Gastroesophageal sphincter (tissue), 3 donors: Measurements from ENCODE around the gene ZNF526.

Source experiments
- EP300 ChIP-seq: sonication (generic); formaldehyde crosslinking; IDR thresholded peaks from one replicate; pipeline ENCODE4 v1.6.1; 2017; ENCODE audit warnings: antibody characterized with exemption, mild to moderate bottlenecking
- POLR2A ChIP-seq, 2 donors: fragments of 450-650 bp; IDR thresholded peaks; one replicate each; pipeline ENCODE4 v1.6.1; 2017; ENCODE audit warnings: antibody characterized with exemption in 2 of 2, mild to moderate bottlenecking in 2 of 2, moderate library complexity in 1 of 2
- POLR2AphosphoS5 ChIP-seq: sonication (generic); formaldehyde crosslinking; IDR thresholded peaks from one replicate; pipeline ENCODE4 v1.6.1; 2017; ENCODE audit warnings: antibody characterized with exemption
- TF ChIP-seq, protein P1 (sequence below), 4 experiments: fragments of 200-600 bp in 2 of 4; fragments of 450-650 bp in 2 of 4; sonication (generic) in 1 of 4; IDR thresholded peaks; one replicate each; pipeline ENCODE4 v1.5.1; 2017 to 2019; ENCODE audit warnings: antibody characterized with exemption in 4 of 4, mild to moderate bottlenecking in 2 of 4, moderate library complexity in 2 of 4

DNA sequence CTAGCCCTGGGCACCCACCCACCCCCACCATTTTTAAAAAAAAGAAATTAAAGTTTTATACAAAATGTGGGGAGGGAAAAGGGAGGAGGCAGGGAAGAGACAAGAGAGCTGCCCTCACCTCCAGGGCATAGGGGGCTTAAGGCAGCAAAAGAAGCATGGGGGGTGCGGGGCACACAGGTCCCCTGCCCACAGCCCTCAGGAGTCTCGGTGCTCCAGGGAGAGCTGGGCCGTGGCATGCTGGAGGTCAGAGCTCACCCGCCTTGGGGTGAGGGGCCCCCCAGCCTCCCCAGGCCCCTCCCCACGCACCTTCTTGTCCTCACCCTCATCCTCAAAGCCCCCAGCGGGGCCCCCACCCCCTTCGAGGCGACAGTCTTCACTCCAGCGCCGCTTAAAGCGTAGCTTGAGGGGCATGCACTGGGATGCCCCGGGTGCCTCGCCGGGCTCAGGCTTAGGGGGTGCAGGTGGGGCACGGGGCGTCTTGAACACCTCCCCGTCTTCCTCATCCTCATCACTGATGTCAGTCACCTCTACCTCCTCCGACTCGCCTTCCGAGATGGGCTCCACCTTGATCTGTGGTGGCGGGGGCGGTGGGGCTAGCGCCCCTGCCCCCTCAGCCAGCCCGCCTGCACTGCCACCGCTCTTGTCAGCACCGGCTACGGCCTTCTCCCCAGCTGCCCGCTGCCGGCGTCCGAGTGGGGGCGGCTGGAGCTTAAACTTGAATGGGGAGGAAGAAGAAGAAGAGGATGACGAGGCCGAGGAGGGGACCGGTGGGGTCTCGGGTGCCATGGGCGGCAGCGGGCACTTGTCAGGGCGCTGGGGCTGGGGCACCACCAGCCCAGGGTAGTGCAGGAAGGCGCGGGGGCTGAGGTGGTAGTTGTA lies 28.4 kb downstream of the ZNF526 start:
- TF ChIP-seq, protein P1, sequence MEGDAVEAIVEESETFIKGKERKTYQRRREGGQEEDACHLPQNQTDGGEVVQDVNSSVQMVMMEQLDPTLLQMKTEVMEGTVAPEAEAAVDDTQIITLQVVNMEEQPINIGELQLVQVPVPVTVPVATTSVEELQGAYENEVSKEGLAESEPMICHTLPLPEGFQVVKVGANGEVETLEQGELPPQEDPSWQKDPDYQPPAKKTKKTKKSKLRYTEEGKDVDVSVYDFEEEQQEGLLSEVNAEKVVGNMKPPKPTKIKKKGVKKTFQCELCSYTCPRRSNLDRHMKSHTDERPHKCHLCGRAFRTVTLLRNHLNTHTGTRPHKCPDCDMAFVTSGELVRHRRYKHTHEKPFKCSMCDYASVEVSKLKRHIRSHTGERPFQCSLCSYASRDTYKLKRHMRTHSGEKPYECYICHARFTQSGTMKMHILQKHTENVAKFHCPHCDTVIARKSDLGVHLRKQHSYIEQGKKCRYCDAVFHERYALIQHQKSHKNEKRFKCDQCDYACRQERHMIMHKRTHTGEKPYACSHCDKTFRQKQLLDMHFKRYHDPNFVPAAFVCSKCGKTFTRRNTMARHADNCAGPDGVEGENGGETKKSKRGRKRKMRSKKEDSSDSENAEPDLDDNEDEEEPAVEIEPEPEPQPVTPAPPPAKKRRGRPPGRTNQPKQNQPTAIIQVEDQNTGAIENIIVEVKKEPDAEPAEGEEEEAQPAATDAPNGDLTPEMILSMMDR (IDR thresholded peaks at IDR 0.05): no peak
- TF ChIP-seq POLR2A (IDR thresholded peaks at IDR 0.05) (no peak), POLR2AphosphoS5 (no peak), EP300 (no peak)
